GM12878 (cell line): ENCODE results near the gene CCDC47. TPM values are rescaled to one million over a fixed set of nuclear protein-coding genes. Genes with fewer than 3 reads are reported as not detected.

ENCODE experiments used
- ATAC-seq: fragments of 200-7000 bp; cut with Tn5 transposase; 3 replicates; pipeline ENCODE4 v1.9.1; 2020; ENCODE audit warnings: mild to moderate bottlenecking, moderate library complexity
- BruUV-seq: library from RNA; stranded (reverse); fragments of 400-500 nt; replicated peaks from 2 replicates; lab custom pipeline; 2021; lab: Mats Ljungman, UMichigan
- CTCF ChIA-PET: fragments of 300-600 bp; sonication (Branson Sonifier 250); formaldehyde crosslinking; extraction: SDS; loops from one replicate; lab custom pipeline; 2021; ENCODE audit warnings: inconsistent platforms; lab: Yijun Ruan, JAX
- POLR2A ChIA-PET: fragments of 350-600 bp; formaldehyde crosslinking; extraction: SDS; loops from one replicate; lab custom pipeline; 2021; ENCODE audit warnings: inconsistent platforms; lab: Charles Lee
- RAD21 ChIA-PET: fragments of 300-600 bp; sonication (Branson Sonifier 250); formaldehyde crosslinking; loops from one replicate; lab custom pipeline; 2023; ENCODE audit warnings: antibody characterized with exemption; ENCODE audit not compliant: unreplicated experiment; lab: Charles Lee
- SMC1A ChIA-PET: fragments of 300-600 bp; sonication (Branson Sonifier 250); formaldehyde crosslinking; loops from one replicate; lab custom pipeline; 2023; ENCODE audit not compliant: unreplicated experiment, uncharacterized antibody; lab: Charles Lee
- DNase-seq: peaks from one replicate; pipeline ENCODE4 v3.0.0-alpha.2; 2011; ENCODE audit warnings: low read depth, low spot score
- FAIRE-seq: peaks from 3 replicates; lab custom pipeline; 2011; peaks lifted over from hg19 to GRCh38; lab: Jason Lieb, UNC
- H2AFZ ChIP-seq: 2 replicates; pipeline ENCODE4 v1.6.0; 2011; ENCODE audit warnings: low read depth, low read length, control low read depth; ENCODE audit not compliant: control insufficient read depth
- H3K27ac ChIP-seq: 2 replicates; pipeline ENCODE4 v1.5.1; 2011; ENCODE audit warnings: control low read depth; ENCODE audit not compliant: control insufficient read depth, insufficient read depth
- H3K27me3 ChIP-seq, 2 experiments: replicated peaks in 1 of 2; 2 replicates each; pipeline versions ENCODE4 v1.6.0 to v1.6.1; 2011; ENCODE audit warnings: low read length in 1 of 2; ENCODE audit not compliant: control insufficient read depth in 2 of 2, insufficient read depth in 2 of 2
- H3K36me3 ChIP-seq, 2 experiments: 2 replicates each; pipeline ENCODE4 v1.5.1; 2011; ENCODE audit warnings: low read length in 1 of 2; ENCODE audit not compliant: control insufficient read depth in 2 of 2, insufficient read depth in 2 of 2
- H3K4me1 ChIP-seq: 2 replicates; pipeline ENCODE4 v1.6.1; 2011; ENCODE audit warnings: mild to moderate bottlenecking, low read length, moderate library complexity, mixed read lengths; ENCODE audit not compliant: control insufficient read depth, insufficient read depth
- H3K4me2 ChIP-seq: 2 replicates; pipeline ENCODE4 v1.6.0; 2011; ENCODE audit warnings: control low read depth; ENCODE audit not compliant: control insufficient read depth, insufficient read depth
- H3K4me3 ChIP-seq: fragments of 200-600 bp; sonication (generic); 2 replicates; pipeline ENCODE4 v1.5.1; 2016
- H3K79me2 ChIP-seq: 2 replicates; pipeline ENCODE4 v1.6.0; 2011; ENCODE audit warnings: low read length; ENCODE audit not compliant: control insufficient read depth, insufficient read depth
- H3K9ac ChIP-seq: 2 replicates; pipeline ENCODE4 v1.8.0; 2011; ENCODE audit warnings: low read length, control low read depth, mixed read lengths; ENCODE audit not compliant: control insufficient read depth, insufficient read depth
- H3K9me3 ChIP-seq: replicated peaks from 3 replicates; pipeline ENCODE4 v1.5.1; 2011; ENCODE audit warnings: mild to moderate bottlenecking, low read length; ENCODE audit not compliant: control insufficient read depth, insufficient read depth
- H4K20me1 ChIP-seq: 2 replicates; pipeline ENCODE4 v1.6.0; 2011; ENCODE audit not compliant: control insufficient read depth, insufficient read depth
- FOXK2 ChIP-seq: fragments of 450-650 bp; IDR thresholded peaks from 2 replicates; pipeline ENCODE4 v1.6.1; 2017; ENCODE audit warnings: mild to moderate bottlenecking, moderate library complexity
- GABPA ChIP-seq: IDR thresholded peaks from 2 replicates; pipeline ENCODE4 v1.6.1; 2014; ENCODE audit warnings: antibody characterized with exemption, low read depth, mild to moderate bottlenecking, inconsistent platforms
- HSF1 ChIP-seq: fragments of 150-350 bp; IDR thresholded peaks from 2 replicates; pipeline ENCODE4 v1.6.1; 2014; ENCODE audit warnings: mild to moderate bottlenecking, low read depth, low read length
- PAX5 ChIP-seq: IDR thresholded peaks from 2 replicates; pipeline ENCODE4 v1.6.1; 2011; ENCODE audit warnings: low read depth, low read length, borderline replicate concordance
- SKIL ChIP-seq: fragments of 450-650 bp; IDR thresholded peaks from 2 replicates; pipeline ENCODE4 v1.6.1; 2017; ENCODE audit warnings: mild to moderate bottlenecking, low read depth, inconsistent platforms; ENCODE audit not compliant: poor library complexity, severe bottlenecking
- SMAD1 ChIP-seq: fragments of 450-650 bp; IDR thresholded peaks from 2 replicates; pipeline ENCODE4 v1.6.1; 2018; ENCODE audit warnings: mild to moderate bottlenecking, low read depth; ENCODE audit not compliant: partially characterized antibody
- SMC3 ChIP-seq: IDR thresholded peaks from 2 replicates; pipeline ENCODE4 v1.6.1; 2011; ENCODE audit warnings: low read length, improper control_type of control experiment, borderline replicate concordance
- STAT3 ChIP-seq: IDR thresholded peaks from 2 replicates; pipeline ENCODE4 v1.6.1; 2011; ENCODE audit warnings: low read depth, low read length, improper control_type of control experiment
- ZBTB11 ChIP-seq: fragments of 450-650 bp; formaldehyde crosslinking; IDR thresholded peaks from 2 replicates; pipeline ENCODE4 v1.5.0; 2022; ENCODE audit warnings: mild to moderate bottlenecking, missing genetic modification characterization
- ZNF217 ChIP-seq: fragments of 450-650 bp; IDR thresholded peaks from 2 replicates; pipeline ENCODE4 v1.6.1; 2017; ENCODE audit warnings: antibody characterized with exemption, mild to moderate bottlenecking
- WGBS: methylation state at CpG from one replicate; pipeline ENCODE4 v1.1.6; 2016; ENCODE audit warnings: low lambda C conversion rate; ENCODE audit not compliant: insufficient replicate concordance, insufficient coverage; ENCODE audit errors: missing lambda C conversion rate; 5-methylcytosine and 5-hydroxymethylcytosine counted together
- in situ Hi-C: fragments of 300-500 bp; cut with MboI; formaldehyde crosslinking; loops from 9 replicates; pipeline ENCODE4 v1.14.3; 2018; ENCODE audit warnings: mixed read lengths
- intact Hi-C: fragments of 100-400 bp; cut with micrococcal nuclease; formaldehyde crosslinking; loops from one replicate; pipeline ENCODE4 v1.14.2; 2022; ENCODE audit not compliant: unreplicated experiment
- polyA plus RNA-seq, 11 experiments: library from polyadenylated mRNA; depleted of rRNA in 4 of 11; unstranded in 6 of 11; stranded (reverse) in 5 of 11; fragments of >200 nt; fragmentation: Nextera tagmentation in 4 of 11; fragmentation: Illumina TruSeq in 1 of 11; extraction: Ambion mirVana in 4 of 11; extraction: Trizol in 1 of 11; gene quantifications; 1 replicate in 1 of 11; 2 replicates in 10 of 11; pipeline versions ENCODE4 v1.2.1 to v1.2.3, GENCODE V29; 2011 to 2016; ENCODE audit warnings: inconsistent platforms in 2 of 11, missing spikeins in 2 of 11, low read depth in 1 of 11
- total RNA-seq, 4 experiments: library from RNA; depleted of rRNA in 3 of 4; stranded (reverse); fragments of >200 nt in 3 of 4; fragmentation: Illumina TruSeq in 1 of 4; extraction: Trizol in 1 of 4; gene quantifications; 2 replicates each; pipeline versions ENCODE4 v1.2.1 to v1.2.3, GENCODE V29; 2013 to 2021
- TF ChIP-seq, protein P1 (sequence below): IDR thresholded peaks from 2 replicates; pipeline ENCODE4 v1.6.1; 2011; ENCODE audit warnings: borderline replicate concordance, low read depth, mild to moderate bottlenecking, moderate library complexity, low read length; ENCODE audit not compliant: insufficient read depth, poor library complexity, severe bottlenecking

Gene CCDC47
- total and polyA plus RNA-seq, 10 of the 15 experiments (the other 5 are each of a cell fraction or from before 2014, with no cell fraction given), result 13.6 to 81.4 (median 58.9) TPM

- Histone ChIP-seq H4K20me1 (no peaks in the 10 kb centered on the region), H3K79me2 (peaks cover 38% of the 10 kb centered on the region), H3K9ac (no peak overlapping the region), H3K4me2 (no peak overlapping the region), H3K4me1 (peaks cover 8% of the 10 kb centered on the region; the same call in 1 of the 2 replicates), H3K9me3 (no peaks in the 10 kb centered on the region), H3K27ac (no peak overlapping the region), H3K36me3 (peaks cover 6 to 8% of the 10 kb centered on the region in 2 experiments), H3K27me3 (no peaks in the 10 kb centered on the region), H3K4me3 (no peak overlapping the region), H2AFZ (no peak overlapping the region)
- BruUV-seq, result no TSS peak
- in situ Hi-C loops, result no loop called here
- ATAC-seq (no peak), DNase-seq (no peak), FAIRE-seq (no peak)
- ChIA-PET RAD21 (interaction anchor here (0.8 kb wide), 1 partner anchor 11 kb away, joined by 3 read pairs; no protein-coding TSS in a partner anchor), SMC1A (interaction anchor here (1.0 to 1.1 kb wide), 2 partner anchors 20 to 89 kb away, joined by 3 read pairs; no protein-coding TSS in a partner anchor), CTCF (interaction anchor here (0.7 kb wide), 1 partner anchor 11 kb away, joined by 4 read pairs; no protein-coding TSS in a partner anchor), POLR2A (interaction anchor here (0.6 to 5.6 kb wide), 3 partner anchors 9 to 18 kb away, joined by 3 to 49 read pairs (median 4); partner anchors contain the start of genes CCDC47 and DDX42)
- no peak for TF ChIP-seq SKIL
- TF ChIP-seq SMC3, result no peak
- TF ChIP-seq HSF1, result no peak
- TF ChIP-seq STAT3, result no peak
- TF ChIP-seq, protein P1, sequence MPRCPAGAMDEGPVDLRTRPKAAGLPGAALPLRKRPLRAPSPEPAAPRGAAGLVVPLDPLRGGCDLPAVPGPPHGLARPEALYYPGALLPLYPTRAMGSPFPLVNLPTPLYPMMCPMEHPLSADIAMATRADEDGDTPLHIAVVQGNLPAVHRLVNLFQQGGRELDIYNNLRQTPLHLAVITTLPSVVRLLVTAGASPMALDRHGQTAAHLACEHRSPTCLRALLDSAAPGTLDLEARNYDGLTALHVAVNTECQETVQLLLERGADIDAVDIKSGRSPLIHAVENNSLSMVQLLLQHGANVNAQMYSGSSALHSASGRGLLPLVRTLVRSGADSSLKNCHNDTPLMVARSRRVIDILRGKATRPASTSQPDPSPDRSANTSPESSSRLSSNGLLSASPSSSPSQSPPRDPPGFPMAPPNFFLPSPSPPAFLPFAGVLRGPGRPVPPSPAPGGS, result no peak
- no peak for TF ChIP-seq ZNF217
- no peak for TF ChIP-seq PAX5
- TF ChIP-seq GABPA, result no peak
- no peak for TF ChIP-seq FOXK2
- no peak for TF ChIP-seq SMAD1
- TF ChIP-seq ZBTB11 (CRISPR knock-in tag), result no peak
- WGBS, result 98% methylated on average over 13 of the region's 13 CpGs
- intact Hi-C loops, result no loop called here
Measured at GRCh38 chr17:63786971-63787711, 13.7 kb upstream of the CCDC47 start.
